DOHH2 (cell line): ENCODE measurements around the gene ACTMAP.

Experiments
- EZH2phosphoT487 ChIP-seq: fragments of 200-600 bp; sonication (generic); IDR thresholded peaks from 2 replicates; pipeline ENCODE4 v1.6.1; 2017; ENCODE audit warnings: borderline replicate concordance, mild to moderate bottlenecking, antibody characterized with exemption, low read length, moderate library complexity, mixed read lengths
- TF ChIP-seq, protein P1 (sequence below): fragments of 200-600 bp; sonication (generic); IDR thresholded peaks from one replicate; pipeline ENCODE4 v1.5.1; 2014; ENCODE audit warnings: antibody characterized with exemption, mild to moderate bottlenecking, low read depth, low read length; ENCODE audit not compliant: poor library complexity, severe bottlenecking

DNA sequence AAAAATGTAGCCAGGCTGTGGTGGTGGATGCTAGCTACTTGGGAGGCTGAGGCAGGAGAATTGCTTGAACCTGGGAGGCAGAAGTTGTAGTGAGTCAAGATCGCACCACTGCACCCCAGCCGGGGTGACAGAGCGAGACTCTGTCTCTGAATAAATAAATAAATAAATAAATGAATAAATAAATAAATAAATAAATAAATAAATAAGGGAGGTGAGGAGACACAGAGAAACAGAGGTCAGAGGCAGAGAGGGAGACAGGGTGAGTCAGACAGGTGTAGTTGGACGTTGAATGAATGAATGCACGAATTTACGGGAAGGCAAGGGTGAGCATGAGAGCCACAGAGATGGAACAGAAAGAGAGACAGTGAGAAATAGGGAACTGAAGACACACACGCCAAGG, 30.9 kb upstream of the ACTMAP start:
- TF ChIP-seq, protein P1, sequence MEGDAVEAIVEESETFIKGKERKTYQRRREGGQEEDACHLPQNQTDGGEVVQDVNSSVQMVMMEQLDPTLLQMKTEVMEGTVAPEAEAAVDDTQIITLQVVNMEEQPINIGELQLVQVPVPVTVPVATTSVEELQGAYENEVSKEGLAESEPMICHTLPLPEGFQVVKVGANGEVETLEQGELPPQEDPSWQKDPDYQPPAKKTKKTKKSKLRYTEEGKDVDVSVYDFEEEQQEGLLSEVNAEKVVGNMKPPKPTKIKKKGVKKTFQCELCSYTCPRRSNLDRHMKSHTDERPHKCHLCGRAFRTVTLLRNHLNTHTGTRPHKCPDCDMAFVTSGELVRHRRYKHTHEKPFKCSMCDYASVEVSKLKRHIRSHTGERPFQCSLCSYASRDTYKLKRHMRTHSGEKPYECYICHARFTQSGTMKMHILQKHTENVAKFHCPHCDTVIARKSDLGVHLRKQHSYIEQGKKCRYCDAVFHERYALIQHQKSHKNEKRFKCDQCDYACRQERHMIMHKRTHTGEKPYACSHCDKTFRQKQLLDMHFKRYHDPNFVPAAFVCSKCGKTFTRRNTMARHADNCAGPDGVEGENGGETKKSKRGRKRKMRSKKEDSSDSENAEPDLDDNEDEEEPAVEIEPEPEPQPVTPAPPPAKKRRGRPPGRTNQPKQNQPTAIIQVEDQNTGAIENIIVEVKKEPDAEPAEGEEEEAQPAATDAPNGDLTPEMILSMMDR = no peak
- TF ChIP-seq EZH2phosphoT487 = no peak
